Measurements from ENCODE around the gene PDZD7. TPM values are rescaled to one million over a fixed set of nuclear protein-coding genes. Genes with fewer than 3 reads are reported as not detected.

The PDZD7 gene
- total and polyA plus RNA-seq, 2 donors (not counting 3 experiments of a cell fraction or from before 2014, with no cell fraction given): 0.41 to 1.6 TPM

DNA sequence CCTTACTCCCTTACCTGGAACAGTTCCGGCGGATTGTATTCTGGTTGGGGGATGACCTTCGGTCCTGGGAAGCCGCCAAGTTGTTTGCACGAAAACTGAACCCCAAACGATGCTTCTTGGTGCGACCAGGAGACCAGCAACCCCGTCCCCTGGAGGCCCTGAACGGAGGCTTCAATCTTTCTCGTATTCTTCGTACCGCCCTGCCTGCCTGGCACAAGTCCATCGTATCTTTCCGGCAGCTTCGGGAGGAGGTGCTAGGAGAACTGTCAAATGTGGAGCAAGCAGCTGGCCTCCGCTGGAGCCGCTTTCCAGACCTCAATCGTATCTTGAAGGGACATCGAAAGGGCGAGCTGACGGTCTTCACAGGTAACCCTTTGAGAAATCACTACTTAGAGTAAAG, 41.8 kb downstream of the PDZD7 start:
- no peak overlapping the region for H3K27ac ChIP-seq (ENCODE audit: insufficient read depth, low read depth, low read length)
- no peaks in the 10 kb centered on the region for H3K27me3 ChIP-seq (ENCODE audit: control insufficient read depth in 2 of 2, insufficient read depth in 2 of 2, low read length in 2 of 2)
- no peak for DNase-seq (ENCODE audit: low read depth, low spot score)
- dilution Hi-C loops (cut with MboI; ENCODE audit: extremely low pct_ligation_motif_present, low sequenced_read_pairs) (no loop called here), intact Hi-C loops (cut with micrococcal nuclease) (no loop called here)
- H4K20me1 ChIP-seq (replicated peaks; ENCODE audit: control insufficient read depth, extremely low read depth, insufficient read depth, low read length): no peaks in the 10 kb centered on the region
- H3K9ac ChIP-seq (replicated peaks; ENCODE audit: extremely low read depth, insufficient read depth, low read length): no peak overlapping the region
- no TSS peak for BruUV-seq (replicated peaks)
- no peak for FAIRE-seq
- no peak overlapping the region for H2AFZ ChIP-seq (ENCODE audit: low read depth, low read length)
- peaks cover 12% of the 10 kb centered on the region for H3K4me1 ChIP-seq (ENCODE audit: control insufficient read depth, extremely low read depth, insufficient read depth, low read length)
- CTCF ChIA-PET: interaction anchor here (0.6 to 3.8 kb wide), 3 partner anchors 9 to 30 kb away, joined by 3 to 15 read pairs (median 4); partner anchors contain the start of gene SEMA4G
- H3K36me3 ChIP-seq (ENCODE audit: control insufficient read depth in 2 of 2, extremely low read depth in 1 of 2, insufficient read depth in 2 of 2, low read length in 2 of 2): peaks cover 3 to 14% of the 10 kb centered on the region in 2 experiments
- no peak overlapping the region for H3K4me3 ChIP-seq (replicated peaks in 1 of 3; ENCODE audit: insufficient read depth in 1 of 3, low read depth in 1 of 3, low read length in 3 of 3)
- no peaks in the 10 kb centered on the region for H3K9me1 ChIP-seq (replicated peaks; ENCODE audit: control insufficient read depth, extremely low read depth, insufficient read depth, low read length)
- POLR2A ChIA-PET: no interaction called here
- H3K79me2 ChIP-seq (ENCODE audit: control insufficient read depth, insufficient read depth, low read length): peaks cover 30% of the 10 kb centered on the region
- H3K9me3 ChIP-seq (replicated peaks; ENCODE audit: control insufficient read depth, insufficient read depth, low read length): no peaks in the 10 kb centered on the region
- no peak for TF ChIP-seq EZH2 (IDR thresholded peaks at IDR 0.05; ENCODE audit: borderline replicate concordance, low read depth, low read length, severe bottlenecking)
- no peak for TF ChIP-seq GATA2 (IDR thresholded peaks at IDR 0.05; ENCODE audit: insufficient read depth, insufficient read length, low read depth, low read length)
- TF ChIP-seq, protein P1, sequence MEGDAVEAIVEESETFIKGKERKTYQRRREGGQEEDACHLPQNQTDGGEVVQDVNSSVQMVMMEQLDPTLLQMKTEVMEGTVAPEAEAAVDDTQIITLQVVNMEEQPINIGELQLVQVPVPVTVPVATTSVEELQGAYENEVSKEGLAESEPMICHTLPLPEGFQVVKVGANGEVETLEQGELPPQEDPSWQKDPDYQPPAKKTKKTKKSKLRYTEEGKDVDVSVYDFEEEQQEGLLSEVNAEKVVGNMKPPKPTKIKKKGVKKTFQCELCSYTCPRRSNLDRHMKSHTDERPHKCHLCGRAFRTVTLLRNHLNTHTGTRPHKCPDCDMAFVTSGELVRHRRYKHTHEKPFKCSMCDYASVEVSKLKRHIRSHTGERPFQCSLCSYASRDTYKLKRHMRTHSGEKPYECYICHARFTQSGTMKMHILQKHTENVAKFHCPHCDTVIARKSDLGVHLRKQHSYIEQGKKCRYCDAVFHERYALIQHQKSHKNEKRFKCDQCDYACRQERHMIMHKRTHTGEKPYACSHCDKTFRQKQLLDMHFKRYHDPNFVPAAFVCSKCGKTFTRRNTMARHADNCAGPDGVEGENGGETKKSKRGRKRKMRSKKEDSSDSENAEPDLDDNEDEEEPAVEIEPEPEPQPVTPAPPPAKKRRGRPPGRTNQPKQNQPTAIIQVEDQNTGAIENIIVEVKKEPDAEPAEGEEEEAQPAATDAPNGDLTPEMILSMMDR (IDR thresholded peaks at IDR 0.05; ENCODE audit: extremely low read depth in 1 of 2, insufficient read depth in 1 of 2, low read depth in 1 of 2, low read length in 2 of 2): no peak
- no peak for TF ChIP-seq JUN (IDR thresholded peaks at IDR 0.05; ENCODE audit: borderline replicate concordance, insufficient read depth, insufficient read length, low read depth)
- no peak for TF ChIP-seq FOS (IDR thresholded peaks at IDR 0.05; ENCODE audit: borderline replicate concordance, insufficient read depth, low read length)
- no peak for TF ChIP-seq POLR2AphosphoS5 (IDR thresholded peaks at IDR 0.05; ENCODE audit: insufficient read depth, low read depth, low read length)
- TF ChIP-seq, protein P2, sequence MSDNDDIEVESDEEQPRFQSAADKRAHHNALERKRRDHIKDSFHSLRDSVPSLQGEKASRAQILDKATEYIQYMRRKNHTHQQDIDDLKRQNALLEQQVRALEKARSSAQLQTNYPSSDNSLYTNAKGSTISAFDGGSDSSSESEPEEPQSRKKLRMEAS (IDR thresholded peaks at IDR 0.05; ENCODE audit: insufficient read depth, insufficient read length): no peak
- TF ChIP-seq POLR2A (IDR thresholded peaks at IDR 0.05; ENCODE audit: low read depth, low read length): no peak
- no peak for TF ChIP-seq MYC (IDR thresholded peaks at IDR 0.05; ENCODE audit: low read depth, low read length)
- H3K4me2 ChIP-seq (ENCODE audit: insufficient read depth, low read length): no peak overlapping the region

All from endothelial cell of umbilical vein (primary cell).